HG03108 (cell line): ENCODE results near the gene RNF169.

ENCODE experiments used
- ATAC-seq: cut with Tn5 transposase; IDR thresholded peaks from one replicate; pipeline ENCODE4 v1.9.1; 2021; ENCODE audit warnings: moderate library complexity; ENCODE audit not compliant: unreplicated experiment

Gene RNF169, protein sequence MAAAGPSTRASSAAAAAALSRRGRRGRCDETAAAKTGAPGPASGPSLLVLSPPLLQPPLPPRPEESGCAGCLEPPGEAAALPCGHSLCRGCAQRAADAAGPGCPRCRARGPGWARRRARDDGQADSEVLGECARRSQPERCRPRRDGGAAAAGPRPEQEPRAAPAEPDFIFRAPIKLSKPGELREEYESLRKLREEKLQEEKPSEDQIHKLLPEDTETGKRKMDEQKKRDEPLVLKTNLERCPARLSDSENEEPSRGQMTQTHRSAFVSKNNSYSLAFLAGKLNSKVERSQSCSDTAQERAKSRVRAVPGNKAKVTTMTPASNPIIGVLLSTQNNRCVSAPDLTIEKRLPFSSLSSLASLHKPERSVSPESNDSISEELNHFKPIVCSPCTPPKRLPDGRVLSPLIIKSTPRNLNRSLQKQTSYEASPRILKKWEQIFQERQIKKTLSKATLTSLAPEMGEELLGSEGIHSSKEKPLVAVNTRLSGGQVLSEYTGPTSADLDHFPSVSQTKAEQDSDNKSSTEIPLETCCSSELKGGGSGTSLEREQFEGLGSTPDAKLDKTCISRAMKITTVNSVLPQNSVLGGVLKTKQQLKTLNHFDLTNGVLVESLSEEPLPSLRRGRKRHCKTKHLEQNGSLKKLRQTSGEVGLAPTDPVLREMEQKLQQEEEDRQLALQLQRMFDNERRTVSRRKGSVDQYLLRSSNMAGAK

DNA sequence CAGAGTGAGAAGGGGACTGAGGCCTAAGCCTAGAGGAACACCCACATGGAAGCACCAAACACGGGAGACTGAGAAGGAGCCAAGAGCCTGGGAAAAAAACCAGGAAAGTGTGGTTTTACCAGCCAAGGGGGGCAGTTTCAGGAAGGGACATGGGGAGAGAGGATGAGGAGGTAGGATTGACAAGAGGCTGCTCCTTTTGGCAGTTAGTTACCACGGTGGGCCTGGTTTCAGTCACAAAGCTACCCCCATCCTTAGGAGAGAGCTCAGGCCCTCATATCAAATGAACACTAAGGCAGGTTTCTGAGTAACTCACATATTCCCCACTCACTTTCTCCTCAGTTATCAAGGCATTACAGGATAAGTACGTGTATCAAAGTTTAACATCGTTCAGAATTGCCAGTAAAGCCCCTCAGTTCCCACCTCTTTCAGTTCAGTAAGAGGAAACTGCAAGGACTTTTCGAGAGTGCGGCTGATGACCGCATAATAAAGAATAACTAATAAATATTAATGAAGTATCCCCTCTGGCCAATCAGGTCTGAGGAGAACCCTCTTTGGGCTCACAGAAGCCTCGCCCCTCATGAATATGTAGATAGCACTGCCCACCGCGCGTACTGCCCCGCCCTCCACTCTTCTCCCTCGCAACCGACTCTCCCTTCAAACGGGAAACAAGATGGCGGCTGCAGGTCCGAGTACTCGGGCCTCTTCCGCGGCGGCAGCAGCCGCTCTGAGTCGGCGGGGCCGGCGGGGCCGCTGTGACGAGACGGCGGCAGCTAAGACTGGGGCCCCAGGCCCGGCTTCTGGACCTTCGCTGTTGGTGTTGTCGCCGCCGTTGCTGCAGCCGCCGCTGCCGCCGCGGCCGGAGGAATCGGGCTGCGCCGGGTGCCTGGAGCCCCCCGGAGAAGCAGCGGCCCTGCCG is at the start of gene RNF169:
Gene RNF169, plus strand, starts transcription at position 639 of the 916 bp plus-strand sequence. Its CDS starts 32 bp downstream, at position 671.
- ATAC-seq = peak; percentile 97

DNA sequence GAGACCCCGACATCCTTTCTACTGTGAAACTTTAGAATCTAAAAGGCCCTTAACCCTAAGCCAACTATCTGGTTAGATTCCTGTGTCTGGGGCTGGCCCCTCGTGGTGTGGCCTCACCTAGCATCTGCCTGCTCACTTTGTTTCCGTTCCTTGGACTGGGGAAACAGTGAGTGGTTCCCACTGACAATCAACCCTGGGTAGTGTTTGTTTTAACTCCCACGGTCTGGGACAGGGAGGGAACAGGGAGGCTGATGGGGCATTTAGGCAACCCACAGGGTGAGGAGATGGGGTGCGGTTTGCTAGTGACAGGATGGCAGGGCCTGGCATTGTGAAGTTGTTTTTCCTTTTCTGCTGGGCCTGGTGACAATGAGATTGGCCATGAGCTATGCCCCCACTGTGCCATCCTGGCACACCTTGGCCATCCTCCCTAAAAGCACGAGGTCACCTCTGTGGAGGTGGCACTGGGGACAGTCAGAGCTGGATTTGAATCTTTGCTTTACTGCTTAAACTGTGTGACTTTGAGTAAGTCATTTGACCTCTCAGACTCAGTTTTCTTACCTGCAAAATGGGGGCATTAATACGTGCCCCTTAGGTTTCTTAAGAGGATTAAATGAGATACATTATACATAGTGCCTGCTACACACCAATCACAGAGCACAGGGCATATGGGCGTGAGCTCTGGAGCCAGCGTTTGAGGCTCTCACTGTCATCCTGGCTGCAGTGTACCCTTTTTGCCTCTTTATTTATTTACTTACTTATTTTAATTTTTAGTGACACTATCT is 48.8 kb upstream of the RNF169 start:
- no peak for ATAC-seq

DNA sequence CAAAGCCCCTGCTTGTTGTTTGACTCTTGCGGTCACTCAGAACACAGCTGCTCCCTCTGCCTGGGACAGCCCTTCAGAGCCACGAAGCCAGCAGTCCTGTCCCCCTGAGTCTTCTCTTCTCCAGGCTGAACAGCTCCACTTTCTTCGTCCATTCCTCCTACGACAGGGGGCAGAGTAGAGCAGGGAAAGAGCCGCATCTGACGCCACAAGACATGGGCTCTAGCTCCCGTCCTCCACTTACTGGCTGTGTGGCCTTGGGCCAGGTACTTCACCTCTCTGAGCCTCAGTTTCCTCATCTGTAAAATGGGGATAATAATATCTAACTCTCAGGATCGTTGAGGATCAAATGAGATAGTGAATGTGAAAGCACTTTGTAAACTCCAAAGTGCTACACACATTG is 47.3 kb upstream of the RNF169 start:
- no peak for ATAC-seq

DNA sequence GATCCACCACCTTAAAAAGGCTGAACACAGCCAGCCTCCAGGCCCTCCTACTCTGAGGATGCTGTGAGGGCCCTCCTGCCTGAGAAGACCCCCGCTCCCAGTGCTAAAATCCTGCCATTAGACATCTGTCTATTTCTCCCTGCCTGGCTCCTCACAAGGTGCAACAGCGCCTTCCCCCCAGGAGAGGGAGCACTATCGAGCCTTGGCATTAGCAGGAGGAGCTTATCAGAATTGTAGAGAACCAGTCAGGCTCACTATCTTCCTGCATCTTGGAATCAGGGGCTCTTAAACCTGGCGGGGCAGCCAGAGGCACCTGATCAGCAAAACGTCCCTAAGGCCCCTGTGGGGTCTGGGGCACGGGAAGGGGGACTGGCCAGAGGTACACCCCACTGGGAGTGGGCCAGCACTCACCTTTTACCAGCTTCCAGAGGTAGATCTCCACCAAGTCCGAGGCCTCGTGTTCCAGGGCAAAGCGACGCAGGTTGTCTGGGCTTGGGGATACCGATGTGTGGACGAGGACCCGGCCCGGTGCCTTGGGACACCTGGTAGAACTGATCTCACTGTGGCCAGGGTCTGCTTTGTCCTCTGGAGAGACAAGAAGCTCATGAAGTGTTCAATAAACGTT is 46.2 kb upstream of the RNF169 start:
- no peak for ATAC-seq

DNA sequence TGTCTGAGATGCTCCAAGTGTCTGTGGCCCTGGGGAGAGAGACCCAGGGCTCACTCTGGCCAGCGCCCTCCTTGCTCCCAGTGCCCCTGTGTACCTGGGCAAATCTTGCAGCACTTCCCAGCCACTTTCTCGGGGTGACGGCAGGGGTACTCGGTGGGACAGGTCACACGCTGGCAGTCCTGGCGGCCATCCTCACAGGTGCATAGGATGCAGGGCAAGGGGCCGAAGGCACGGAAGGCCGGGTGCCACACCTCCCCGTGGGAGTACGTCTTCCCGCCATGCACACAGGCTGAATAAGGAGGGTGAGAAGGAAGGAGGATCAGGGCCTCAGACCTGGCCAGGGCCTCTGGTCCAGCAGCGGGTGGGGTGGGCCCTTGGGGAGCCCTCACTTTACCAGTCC is 45.4 kb upstream of the RNF169 start:
- ATAC-seq = no peak

DNA sequence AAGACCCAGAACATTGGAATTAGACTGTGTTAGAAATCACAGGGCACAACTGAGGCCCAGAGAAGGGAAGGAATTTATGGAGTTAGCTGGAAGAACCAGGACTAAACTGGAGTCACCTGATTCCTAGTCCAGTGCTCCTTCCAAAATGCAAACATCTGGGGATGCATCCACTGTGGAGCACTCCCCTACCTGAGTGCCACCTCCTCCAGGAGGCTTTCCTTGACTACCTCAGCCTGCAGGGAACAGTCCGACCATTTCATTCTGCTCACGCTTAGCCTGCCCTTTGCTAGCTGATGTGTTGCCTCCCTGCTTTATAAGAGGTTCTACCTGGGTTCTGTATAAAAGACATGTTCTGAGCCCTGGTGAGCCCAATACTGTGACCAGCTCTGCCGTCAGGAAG is 41.5 kb upstream of the RNF169 start:
- ATAC-seq = no peak

DNA sequence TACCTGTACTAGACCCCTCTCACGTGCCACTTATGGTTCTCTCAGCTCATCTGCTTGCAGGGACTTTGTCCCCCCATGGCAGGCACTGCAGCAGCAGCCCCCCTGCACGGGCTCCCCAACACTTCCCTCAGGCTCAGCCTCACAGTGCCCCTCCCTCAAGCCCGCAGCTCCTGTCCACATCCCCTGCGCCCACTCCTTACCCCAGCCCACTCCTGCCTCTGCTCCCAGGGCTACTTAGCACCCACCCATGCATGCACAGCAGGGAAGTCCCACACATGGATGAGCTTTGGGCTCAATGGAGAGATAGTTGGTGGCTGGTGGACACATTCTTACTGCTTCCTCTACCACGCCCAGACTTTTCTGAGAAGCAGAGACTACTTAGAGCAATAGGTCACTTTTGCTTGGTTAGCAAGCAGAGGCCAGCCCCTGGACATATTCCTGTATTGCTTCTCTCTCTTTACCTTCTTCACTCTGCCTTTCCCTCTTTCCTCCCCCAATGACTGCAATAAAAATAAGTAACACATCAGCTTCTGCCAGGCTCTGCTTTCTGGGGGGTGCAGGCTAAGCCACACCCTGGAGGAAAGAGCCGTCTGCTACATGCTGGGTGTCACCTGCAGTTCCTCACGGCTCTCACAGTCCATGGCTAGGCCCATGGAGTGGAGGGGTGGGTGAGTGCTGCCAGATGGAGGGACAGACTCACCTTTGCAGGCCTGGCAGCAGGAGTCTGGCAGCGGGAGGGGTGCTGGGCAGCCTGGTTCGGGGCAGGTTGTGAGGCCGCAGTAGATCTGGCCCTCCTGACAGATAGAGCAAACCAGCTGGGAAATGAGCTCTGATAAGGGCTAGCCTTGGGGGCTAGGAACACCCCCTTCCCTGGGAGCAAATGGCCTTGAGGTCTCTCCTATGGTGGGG is 40.8 kb upstream of the RNF169 start:
- ATAC-seq = no peak

DNA sequence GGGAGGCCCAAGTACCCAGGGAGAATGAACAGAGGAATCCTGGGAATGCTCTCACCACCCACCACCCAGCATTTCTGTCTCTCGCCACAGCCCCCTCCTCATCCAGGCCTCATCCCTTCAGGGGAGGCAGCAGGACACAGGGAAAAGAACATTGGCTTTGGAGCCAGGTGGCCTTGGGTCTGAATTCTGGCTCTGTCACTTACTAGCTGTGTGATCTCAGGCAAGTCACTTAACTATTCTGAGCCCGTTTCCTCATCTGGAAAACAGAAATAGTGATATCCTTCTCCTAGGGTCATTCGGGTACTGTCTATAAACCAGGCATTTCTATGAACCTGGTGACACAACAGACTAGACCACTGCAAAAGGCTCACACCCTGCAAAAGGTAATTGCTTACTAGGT is 39.5 kb upstream of the RNF169 start:
- ATAC-seq = no peak

DNA sequence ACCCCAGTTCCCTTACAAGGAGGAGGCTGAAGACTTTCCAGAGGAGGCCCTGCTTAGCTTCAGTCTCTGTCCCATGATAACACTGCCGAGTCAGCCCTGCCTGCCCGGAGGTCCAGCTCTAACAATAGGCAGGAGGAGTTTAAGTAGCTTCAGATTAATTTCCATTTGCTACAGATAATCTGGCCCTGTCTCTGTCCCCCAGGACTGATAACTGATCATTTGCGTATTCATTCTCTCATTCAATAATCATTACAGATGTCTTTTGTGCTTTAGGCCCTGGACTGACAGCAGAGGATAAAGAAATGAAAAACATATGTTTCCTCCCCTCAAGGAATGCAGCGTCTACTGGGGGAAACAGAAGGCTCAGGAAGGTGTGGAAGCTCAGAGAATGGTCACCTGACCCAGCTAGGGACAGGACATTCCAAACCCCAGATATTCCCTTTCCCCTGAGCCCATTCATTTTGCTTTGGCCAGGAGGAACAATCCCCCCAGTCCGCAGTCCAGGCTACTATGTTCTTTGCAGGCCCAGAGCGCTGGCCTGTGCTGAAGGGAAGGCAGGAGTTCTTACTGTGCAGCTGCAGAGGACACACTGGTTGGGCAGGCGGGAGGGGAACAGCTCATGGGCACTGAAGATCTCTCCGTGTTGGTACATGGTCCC is 38.2 kb upstream of the RNF169 start:
- ATAC-seq = no peak

DNA sequence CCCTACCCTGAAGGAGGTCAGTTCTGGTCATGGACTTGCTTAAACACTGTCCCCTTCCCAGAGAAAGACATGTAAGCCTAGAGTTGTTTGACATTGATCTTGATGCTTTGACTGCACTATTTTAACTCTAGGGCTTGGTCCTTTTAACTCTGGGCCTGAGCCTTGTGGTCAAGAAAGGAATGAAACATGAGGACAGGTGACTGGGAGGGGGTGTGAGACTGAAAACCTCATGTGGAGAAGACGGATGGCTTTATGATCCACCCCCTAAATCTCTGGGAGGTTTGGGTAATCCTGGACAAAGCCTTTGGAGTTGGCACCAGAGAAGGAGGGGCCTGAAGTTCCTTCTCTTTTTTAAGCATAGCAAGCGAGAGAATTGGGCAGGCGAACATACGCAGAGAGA is 35.0 kb upstream of the RNF169 start:
- ATAC-seq = no peak

DNA sequence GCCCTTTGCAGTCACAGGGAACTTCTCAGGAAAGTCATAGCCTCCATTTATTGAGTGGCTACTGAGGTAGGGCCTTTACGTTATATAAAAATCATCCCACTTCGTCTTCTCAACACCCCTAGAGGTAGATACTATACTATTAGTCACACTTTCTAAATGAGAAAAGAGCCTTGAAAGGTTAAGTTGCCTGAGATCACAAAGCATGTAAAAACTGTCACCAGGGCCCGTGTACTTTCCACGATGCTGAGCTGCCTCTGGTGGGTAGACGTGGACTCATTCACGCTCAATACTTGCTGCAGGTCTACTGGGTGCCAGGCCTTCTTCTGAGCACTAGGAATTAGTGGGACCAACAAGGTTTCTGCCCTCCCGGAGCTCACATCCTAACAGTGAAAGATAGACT is 33.7 kb upstream of the RNF169 start:
- no peak for ATAC-seq

DNA sequence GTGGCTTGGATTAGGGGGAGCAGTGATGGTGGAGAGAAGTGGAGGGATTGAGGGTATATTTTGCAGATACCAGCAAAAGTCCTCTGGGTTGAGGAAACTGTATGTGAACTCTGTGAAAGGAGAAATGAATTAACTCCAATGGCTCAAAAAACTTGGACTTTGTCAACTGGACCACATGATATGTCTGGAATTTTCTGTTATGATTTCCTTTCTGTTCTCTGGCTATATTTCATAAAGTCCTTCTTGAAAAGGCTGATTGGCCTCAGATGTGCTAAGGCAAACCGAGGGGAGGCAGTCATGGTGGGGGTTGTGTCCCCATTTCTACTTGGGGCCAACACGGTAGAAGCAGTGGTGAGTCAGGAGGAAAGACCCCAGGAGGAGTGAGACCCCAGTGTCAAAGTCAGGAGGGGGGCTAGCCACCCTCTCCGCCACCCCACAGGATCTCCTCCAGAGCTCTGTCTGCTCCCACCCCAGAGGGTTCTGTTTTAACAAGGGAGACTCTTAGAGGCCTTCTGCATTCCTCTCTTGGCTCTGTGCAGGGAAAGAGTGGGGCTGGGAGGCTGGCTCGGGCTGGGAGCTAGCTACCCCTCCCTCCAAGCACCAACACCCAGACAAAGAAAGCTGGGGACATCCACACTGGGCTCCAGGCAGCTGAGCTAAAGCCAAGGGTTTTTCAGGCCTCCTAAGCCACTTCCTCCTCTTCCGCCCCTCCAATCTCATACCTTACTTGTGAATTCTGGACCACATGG is 31.3 kb upstream of the RNF169 start:
- ATAC-seq = no peak

DNA sequence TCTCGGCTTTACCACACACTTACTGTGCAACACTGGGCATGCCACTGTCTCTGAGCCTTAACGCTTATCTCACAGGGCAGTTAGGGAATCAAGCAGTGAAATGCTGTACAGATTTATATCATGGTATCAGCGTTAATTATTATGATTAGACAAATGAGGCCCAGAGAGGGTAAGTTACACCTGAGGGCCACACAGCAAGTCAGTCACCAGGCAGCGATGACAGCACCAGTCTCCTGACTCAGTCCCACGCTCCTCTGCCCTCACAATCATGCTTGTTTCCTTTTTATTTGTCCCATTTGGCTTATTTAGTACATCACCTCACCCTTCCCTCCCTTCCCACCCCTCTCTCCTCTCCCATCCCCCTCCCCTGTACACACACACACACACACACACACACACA is 29.6 kb upstream of the RNF169 start:
- no peak for ATAC-seq

DNA sequence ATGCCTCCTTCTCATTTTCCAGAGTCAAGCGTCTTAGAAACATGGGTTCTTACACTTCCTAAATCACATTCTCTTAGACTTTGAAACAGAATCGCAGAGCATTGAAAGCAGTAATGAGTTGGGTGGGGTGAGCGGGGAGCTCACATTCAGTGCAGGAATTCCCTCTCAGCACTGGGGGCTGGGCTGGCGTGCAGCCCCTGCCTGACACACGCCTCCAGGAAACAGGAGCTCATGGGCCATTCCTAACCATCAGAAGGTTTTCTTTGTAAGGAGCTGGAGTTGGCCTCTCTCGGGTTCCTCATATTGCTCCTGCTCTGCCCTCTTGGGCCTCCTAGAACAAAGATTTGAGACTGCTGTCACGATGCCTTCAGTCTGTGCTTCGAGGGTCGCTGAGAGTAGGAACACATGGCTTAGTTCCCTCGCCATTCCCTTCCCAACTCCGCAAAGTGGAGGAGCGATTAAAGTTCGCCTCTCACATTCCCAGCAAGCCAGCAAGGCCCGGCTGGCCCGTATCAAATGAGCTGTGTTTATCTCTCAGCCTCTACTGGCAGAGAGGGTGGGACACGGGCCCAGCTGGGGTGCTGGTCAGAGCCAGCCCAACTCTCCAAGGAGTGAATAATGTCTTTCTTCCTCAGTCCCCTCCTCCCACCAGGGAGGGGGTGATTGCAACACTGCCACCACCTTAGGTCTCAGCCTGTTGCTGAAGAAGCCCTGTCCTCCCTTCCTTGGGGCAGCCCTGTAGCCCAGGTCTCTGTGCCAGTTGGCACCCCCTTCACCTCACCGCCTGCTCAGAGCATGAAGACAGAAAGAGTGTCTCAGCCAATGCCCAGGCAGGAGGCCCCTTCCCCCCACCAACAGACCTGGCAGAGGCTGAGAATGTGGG is 27.8 kb upstream of the RNF169 start:
- ATAC-seq = no peak

DNA sequence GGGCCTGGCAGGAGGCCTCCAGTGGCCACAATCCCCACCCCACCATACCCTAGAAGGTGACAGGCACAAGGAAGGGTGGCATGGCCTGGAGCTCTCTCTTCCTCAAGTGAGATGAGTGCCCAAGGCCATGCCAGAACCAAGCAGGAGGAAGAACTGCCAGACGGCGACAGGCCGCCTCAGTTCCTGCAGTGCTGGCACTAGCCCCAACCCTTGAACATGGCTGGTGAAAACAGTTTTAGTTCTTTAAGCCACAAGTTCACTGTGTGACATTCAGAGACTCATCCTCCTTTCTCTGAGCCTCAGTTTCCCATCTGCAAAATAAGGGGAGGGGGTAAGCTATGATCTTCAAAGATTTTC is 27.2 kb upstream of the RNF169 start:
- ATAC-seq = no peak

DNA sequence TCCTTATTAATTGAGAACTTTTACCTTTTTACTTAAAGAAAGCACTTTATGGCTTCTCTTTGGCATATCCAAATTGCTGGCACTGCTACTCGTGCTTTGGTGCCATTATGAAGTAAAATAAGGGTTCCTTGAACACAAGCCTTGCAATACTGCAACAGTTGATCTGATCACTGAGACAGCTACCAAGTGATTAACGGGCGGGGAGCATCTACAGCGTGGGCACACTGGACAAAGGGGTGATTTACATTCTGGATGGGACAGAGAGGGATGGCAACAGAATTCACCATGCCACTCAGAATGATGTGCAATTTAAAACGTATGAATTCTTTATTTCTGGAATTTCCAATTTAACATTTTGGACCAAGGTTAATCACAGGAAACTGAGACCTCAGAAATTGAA is 25.1 kb upstream of the RNF169 start:
- ATAC-seq = no peak

DNA sequence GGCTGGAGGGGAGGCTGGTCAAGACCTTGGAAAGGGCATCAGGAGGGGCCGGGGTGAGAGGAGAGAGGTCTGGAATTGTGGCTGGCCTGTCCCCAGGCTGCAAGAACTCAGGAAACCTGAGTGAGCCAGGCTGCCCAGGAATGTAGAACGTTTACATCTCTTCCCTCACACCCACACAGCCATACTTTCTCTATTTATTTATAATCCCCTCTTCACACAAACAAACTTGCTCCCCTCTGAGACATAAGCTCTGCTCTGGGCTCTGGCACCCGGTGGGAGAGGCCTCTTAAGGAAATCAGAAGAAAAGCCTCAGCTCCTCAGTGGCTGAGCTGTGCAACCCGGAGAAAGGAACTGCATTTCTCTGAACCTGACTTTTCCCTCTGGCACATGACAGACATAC is 22.9 kb upstream of the RNF169 start:
- ATAC-seq = no peak
